Liver (tissue), 9 donors: Measurements from ENCODE around the gene CROCC2. TPM values are rescaled to one million over a fixed set of nuclear protein-coding genes. Genes with fewer than 3 reads are reported as not detected.

Experiments
- DNase-seq: peaks from one replicate; pipeline ENCODE4 v3.0.0-alpha.2; 2017; ENCODE audit warnings: low spot score
- H3K27ac ChIP-seq, 2 donors: one replicate each; pipeline ENCODE4 v1.7.0; 2013; ENCODE audit warnings: inconsistent platforms in 2 of 2, low read length in 2 of 2, control low read depth in 1 of 2, low read depth in 1 of 2, mild to moderate bottlenecking in 1 of 2
- H3K27me3 ChIP-seq, 4 donors: one replicate each; pipeline versions ENCODE4 v1.6.1 to v1.7.0; 2013; ENCODE audit warnings: low read length in 3 of 4, inconsistent platforms in 1 of 4, mild to moderate bottlenecking in 1 of 4, moderate library complexity in 1 of 4; ENCODE audit not compliant: control insufficient read depth in 4 of 4, insufficient read depth in 4 of 4
- H3K36me3 ChIP-seq, 4 donors: one replicate each; pipeline versions ENCODE4 v1.6.1 to v1.7.0; 2013; ENCODE audit warnings: low read length in 3 of 4, mild to moderate bottlenecking in 3 of 4, low read depth in 1 of 4, moderate library complexity in 1 of 4; ENCODE audit not compliant: control insufficient read depth in 4 of 4, insufficient read depth in 3 of 4
- H3K4me1 ChIP-seq, 4 donors: one replicate each; pipeline versions ENCODE4 v1.6.1 to v1.7.0; 2013; ENCODE audit warnings: low read length in 3 of 4, mild to moderate bottlenecking in 3 of 4, moderate library complexity in 1 of 4; ENCODE audit not compliant: control insufficient read depth in 4 of 4, insufficient read depth in 4 of 4
- H3K4me3 ChIP-seq, 3 donors: one replicate each; pipeline versions ENCODE4 v1.6.1 to v1.7.0; 2013; ENCODE audit warnings: low read length in 3 of 3, control low read depth in 1 of 3, low read depth in 1 of 3, mild to moderate bottlenecking in 1 of 3
- H3K9ac ChIP-seq, 2 donors: one replicate each; pipeline ENCODE4 v1.7.0; 2013; ENCODE audit warnings: low read length in 2 of 2, mild to moderate bottlenecking in 2 of 2, moderate library complexity in 2 of 2, control low read depth in 1 of 2, low read depth in 1 of 2
- H3K9me3 ChIP-seq, 4 donors: one replicate each; pipeline versions ENCODE4 v1.6.1 to v1.7.0; 2013; ENCODE audit warnings: low read length in 3 of 4; ENCODE audit not compliant: control insufficient read depth in 4 of 4
- EGR1 ChIP-seq, 2 donors: IDR thresholded peaks; 2 replicates each; pipeline ENCODE4 v1.6.1; 2016 to 2018; ENCODE audit warnings: antibody characterized with exemption in 2 of 2, low read depth in 2 of 2
- FOXA1 ChIP-seq: IDR thresholded peaks from 2 replicates; pipeline ENCODE4 v1.6.1; 2016; ENCODE audit warnings: antibody characterized with exemption
- FOXA2 ChIP-seq: IDR thresholded peaks from 2 replicates; pipeline ENCODE4 v1.6.1; 2016; ENCODE audit warnings: antibody characterized with exemption
- GABPA ChIP-seq, 2 donors: IDR thresholded peaks in 1 of 2; conservative IDR thresholded peaks in 1 of 2; 2 replicates each; pipeline ENCODE4 v1.6.1; 2016; ENCODE audit warnings: antibody characterized with exemption in 2 of 2, mild to moderate bottlenecking in 1 of 2, moderate library complexity in 1 of 2
- HNF4A ChIP-seq, 2 donors: conservative IDR thresholded peaks; 2 replicates each; pipeline ENCODE4 v1.6.1; 2016; ENCODE audit warnings: antibody characterized with exemption in 2 of 2, mild to moderate bottlenecking in 2 of 2
- HNF4G ChIP-seq: IDR thresholded peaks from 2 replicates; pipeline ENCODE4 v1.6.1; 2016; ENCODE audit warnings: antibody characterized with exemption
- JUND ChIP-seq, 2 donors: IDR thresholded peaks; 2 replicates each; pipeline ENCODE4 v1.6.1; 2016; ENCODE audit warnings: antibody characterized with exemption in 2 of 2
- NR2F2 ChIP-seq: IDR thresholded peaks from 2 replicates; pipeline ENCODE4 v1.6.1; 2016; ENCODE audit warnings: antibody characterized with exemption
- RAD21 ChIP-seq, 2 donors: IDR thresholded peaks; 2 replicates each; pipeline ENCODE4 v1.6.1; 2016; ENCODE audit warnings: antibody characterized with exemption in 2 of 2, mild to moderate bottlenecking in 2 of 2
- RXRA ChIP-seq, 2 donors: IDR thresholded peaks; 2 replicates each; pipeline ENCODE4 v1.6.1; 2017 to 2018; ENCODE audit warnings: antibody characterized with exemption in 2 of 2, mild to moderate bottlenecking in 1 of 2
- SP1 ChIP-seq: IDR thresholded peaks from 2 replicates; pipeline ENCODE4 v1.6.1; 2018; ENCODE audit warnings: antibody characterized with exemption, mild to moderate bottlenecking
- TAF1 ChIP-seq: conservative IDR thresholded peaks from 2 replicates; pipeline ENCODE4 v1.6.1; 2016; ENCODE audit warnings: antibody characterized with exemption, mild to moderate bottlenecking
- YY1 ChIP-seq: IDR thresholded peaks from 2 replicates; pipeline ENCODE4 v1.6.1; 2016; ENCODE audit warnings: antibody characterized with exemption, mild to moderate bottlenecking
- WGBS: extraction: QIAGEN DNeasy Blood & Tissue Kit; methylation state at CpG from one replicate; pipeline ENCODE4 v1.1.7; 2013; 5-methylcytosine and 5-hydroxymethylcytosine counted together
- polyA plus RNA-seq, 2 donors: library from polyadenylated mRNA; stranded (reverse) in 1 of 2; unstranded in 1 of 2; fragments of 200-250 nt in 1 of 2; fragments of >200 nt in 1 of 2; fragmentation: Nextera tagmentation in 1 of 2; extraction: Ambion mirVana in 1 of 2; gene quantifications; one replicate each; pipeline versions ENCODE4 v1.2.1 to v1.2.3, GENCODE V29; 2013 to 2015
- total RNA-seq, 2 donors: library from RNA; depleted of rRNA; stranded (reverse); fragments of >200 nt; gene quantifications; one replicate each; pipeline ENCODE4 v1.2.3, GENCODE V29; 2014
- TF ChIP-seq, protein P1 (sequence below): IDR thresholded peaks from 2 replicates; pipeline ENCODE4 v1.6.1; 2016; ENCODE audit warnings: antibody characterized with exemption
- TF ChIP-seq, protein P2 (sequence below): fragments of 150-350 bp; IDR thresholded peaks from 2 replicates; pipeline ENCODE4 v1.5.1; 2017; ENCODE audit warnings: improper control_type of control experiment, low read depth, low read length; ENCODE audit not compliant: missing input control
- TF ChIP-seq, protein P3 (sequence below): IDR thresholded peaks from 2 replicates; pipeline ENCODE4 v1.6.1; 2016; ENCODE audit warnings: antibody characterized with exemption, mild to moderate bottlenecking
- TF ChIP-seq, protein P4 (sequence below): IDR thresholded peaks from 2 replicates; pipeline ENCODE4 v1.6.1; 2016; ENCODE audit warnings: antibody characterized with exemption
- TF ChIP-seq, protein P5 (sequence below): IDR thresholded peaks from 2 replicates; pipeline ENCODE4 v1.6.1; 2016; ENCODE audit warnings: antibody characterized with exemption
- donor health status: healthy.
- donor health status: healthy.
- donor health status: healthy.
- donor health status: healthy.
- donor health status: healthy.

The CROCC2 gene
- total and polyA plus RNA-seq, 4 donors, result under 0.01 to 0.13 (median 0.05) TPM

DNA sequence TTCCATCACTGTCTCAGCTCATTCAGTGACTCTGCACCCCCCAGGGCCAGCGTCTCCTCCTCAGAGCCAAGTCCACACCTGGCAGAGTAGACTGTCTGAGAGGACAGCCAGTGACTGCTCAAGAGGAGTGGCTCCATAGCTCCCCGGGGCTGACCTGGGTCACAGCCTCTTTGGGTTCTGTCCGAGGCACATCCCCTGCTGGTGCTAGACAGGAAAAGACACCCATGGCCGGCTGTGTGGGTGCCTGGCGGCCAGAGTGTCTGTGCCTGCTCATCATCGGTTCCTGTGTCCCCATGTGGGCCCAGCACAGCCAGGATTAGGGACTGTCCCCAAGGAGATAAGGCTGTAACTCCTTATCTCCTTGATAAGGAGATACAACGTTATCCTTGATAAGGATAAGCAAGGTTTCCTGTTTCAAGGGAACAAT is 3.5 kb upstream of the CROCC2 start:
- no peak overlapping the region for H3K9ac ChIP-seq
- peaks cover 0 to 3% (median 0%) of the 10 kb centered on the region in 4 donors for H3K9me3 ChIP-seq
- no peaks in the 10 kb centered on the region for H3K36me3 ChIP-seq
- no peak overlapping the region for H3K4me3 ChIP-seq
- TF ChIP-seq JUND (IDR thresholded peaks at IDR 0.05), result no peak
- TF ChIP-seq EGR1 (IDR thresholded peaks at IDR 0.05; ENCODE audit: low read depth in 2 of 2), result no peak
- TF ChIP-seq, protein P1, sequence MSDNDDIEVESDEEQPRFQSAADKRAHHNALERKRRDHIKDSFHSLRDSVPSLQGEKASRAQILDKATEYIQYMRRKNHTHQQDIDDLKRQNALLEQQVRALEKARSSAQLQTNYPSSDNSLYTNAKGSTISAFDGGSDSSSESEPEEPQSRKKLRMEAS, result no peak
- TF ChIP-seq, protein P2, sequence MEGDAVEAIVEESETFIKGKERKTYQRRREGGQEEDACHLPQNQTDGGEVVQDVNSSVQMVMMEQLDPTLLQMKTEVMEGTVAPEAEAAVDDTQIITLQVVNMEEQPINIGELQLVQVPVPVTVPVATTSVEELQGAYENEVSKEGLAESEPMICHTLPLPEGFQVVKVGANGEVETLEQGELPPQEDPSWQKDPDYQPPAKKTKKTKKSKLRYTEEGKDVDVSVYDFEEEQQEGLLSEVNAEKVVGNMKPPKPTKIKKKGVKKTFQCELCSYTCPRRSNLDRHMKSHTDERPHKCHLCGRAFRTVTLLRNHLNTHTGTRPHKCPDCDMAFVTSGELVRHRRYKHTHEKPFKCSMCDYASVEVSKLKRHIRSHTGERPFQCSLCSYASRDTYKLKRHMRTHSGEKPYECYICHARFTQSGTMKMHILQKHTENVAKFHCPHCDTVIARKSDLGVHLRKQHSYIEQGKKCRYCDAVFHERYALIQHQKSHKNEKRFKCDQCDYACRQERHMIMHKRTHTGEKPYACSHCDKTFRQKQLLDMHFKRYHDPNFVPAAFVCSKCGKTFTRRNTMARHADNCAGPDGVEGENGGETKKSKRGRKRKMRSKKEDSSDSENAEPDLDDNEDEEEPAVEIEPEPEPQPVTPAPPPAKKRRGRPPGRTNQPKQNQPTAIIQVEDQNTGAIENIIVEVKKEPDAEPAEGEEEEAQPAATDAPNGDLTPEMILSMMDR, result no peak
- no peak for TF ChIP-seq NR2F2
- TF ChIP-seq RXRA (IDR thresholded peaks at IDR 0.05), result no peak
- TF ChIP-seq YY1, result no peak
- TF ChIP-seq HNF4G, result no peak
- no peak for TF ChIP-seq GABPA (IDR thresholded peaks at IDR 0.05 in 1 of 2, conservative IDR thresholded peaks at IDR 0.05 in 1 of 2)
- no peak for TF ChIP-seq RAD21 (IDR thresholded peaks at IDR 0.05)
- no peak for TF ChIP-seq HNF4A (conservative IDR thresholded peaks at IDR 0.05)
- TF ChIP-seq, protein P3, sequence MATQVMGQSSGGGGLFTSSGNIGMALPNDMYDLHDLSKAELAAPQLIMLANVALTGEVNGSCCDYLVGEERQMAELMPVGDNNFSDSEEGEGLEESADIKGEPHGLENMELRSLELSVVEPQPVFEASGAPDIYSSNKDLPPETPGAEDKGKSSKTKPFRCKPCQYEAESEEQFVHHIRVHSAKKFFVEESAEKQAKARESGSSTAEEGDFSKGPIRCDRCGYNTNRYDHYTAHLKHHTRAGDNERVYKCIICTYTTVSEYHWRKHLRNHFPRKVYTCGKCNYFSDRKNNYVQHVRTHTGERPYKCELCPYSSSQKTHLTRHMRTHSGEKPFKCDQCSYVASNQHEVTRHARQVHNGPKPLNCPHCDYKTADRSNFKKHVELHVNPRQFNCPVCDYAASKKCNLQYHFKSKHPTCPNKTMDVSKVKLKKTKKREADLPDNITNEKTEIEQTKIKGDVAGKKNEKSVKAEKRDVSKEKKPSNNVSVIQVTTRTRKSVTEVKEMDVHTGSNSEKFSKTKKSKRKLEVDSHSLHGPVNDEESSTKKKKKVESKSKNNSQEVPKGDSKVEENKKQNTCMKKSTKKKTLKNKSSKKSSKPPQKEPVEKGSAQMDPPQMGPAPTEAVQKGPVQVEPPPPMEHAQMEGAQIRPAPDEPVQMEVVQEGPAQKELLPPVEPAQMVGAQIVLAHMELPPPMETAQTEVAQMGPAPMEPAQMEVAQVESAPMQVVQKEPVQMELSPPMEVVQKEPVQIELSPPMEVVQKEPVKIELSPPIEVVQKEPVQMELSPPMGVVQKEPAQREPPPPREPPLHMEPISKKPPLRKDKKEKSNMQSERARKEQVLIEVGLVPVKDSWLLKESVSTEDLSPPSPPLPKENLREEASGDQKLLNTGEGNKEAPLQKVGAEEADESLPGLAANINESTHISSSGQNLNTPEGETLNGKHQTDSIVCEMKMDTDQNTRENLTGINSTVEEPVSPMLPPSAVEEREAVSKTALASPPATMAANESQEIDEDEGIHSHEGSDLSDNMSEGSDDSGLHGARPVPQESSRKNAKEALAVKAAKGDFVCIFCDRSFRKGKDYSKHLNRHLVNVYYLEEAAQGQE, result no peak
- TF ChIP-seq, protein P4, sequence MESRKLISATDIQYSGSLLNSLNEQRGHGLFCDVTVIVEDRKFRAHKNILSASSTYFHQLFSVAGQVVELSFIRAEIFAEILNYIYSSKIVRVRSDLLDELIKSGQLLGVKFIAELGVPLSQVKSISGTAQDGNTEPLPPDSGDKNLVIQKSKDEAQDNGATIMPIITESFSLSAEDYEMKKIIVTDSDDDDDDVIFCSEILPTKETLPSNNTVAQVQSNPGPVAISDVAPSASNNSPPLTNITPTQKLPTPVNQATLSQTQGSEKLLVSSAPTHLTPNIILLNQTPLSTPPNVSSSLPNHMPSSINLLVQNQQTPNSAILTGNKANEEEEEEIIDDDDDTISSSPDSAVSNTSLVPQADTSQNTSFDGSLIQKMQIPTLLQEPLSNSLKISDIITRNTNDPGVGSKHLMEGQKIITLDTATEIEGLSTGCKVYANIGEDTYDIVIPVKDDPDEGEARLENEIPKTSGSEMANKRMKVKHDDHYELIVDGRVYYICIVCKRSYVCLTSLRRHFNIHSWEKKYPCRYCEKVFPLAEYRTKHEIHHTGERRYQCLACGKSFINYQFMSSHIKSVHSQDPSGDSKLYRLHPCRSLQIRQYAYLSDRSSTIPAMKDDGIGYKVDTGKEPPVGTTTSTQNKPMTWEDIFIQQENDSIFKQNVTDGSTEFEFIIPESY, result no peak
- TF ChIP-seq SP1, result no peak
- TF ChIP-seq FOXA1, result no peak
- TF ChIP-seq, protein P5, sequence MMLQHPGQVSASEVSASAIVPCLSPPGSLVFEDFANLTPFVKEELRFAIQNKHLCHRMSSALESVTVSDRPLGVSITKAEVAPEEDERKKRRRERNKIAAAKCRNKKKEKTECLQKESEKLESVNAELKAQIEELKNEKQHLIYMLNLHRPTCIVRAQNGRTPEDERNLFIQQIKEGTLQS, result no peak
- TF ChIP-seq FOXA2, result no peak
- TF ChIP-seq TAF1, result no peak
- H3K27ac ChIP-seq, result no peak overlapping the region
- H3K4me1 ChIP-seq, result peaks cover 3 to 8% (median 3%) of the 10 kb centered on the region in 4 donors
- H3K27me3 ChIP-seq, result no peaks in the 10 kb centered on the region
- DNase-seq, result no peak
- WGBS, result 68% methylated on average over 7 of the region's 7 CpGs
